Stimulated activated CD8-positive, alpha-beta memory T cell treated with anti-CD3 and anti-CD28 coated beads, Interleukin-12 subunit alpha, Interleukin-12 subunit beta, amount 100 ng/mL, for 4 hours (primary cell): ENCODE measurements around the gene PMP22.

Experiments
- DNase-seq: peaks from one replicate; pipeline ENCODE4 v3.0.0-alpha.2; 2020; ENCODE audit warnings: low read depth

PMP22 gene

GRCh38 chr17:15274017-15274416, 8.9 kb upstream of the PMP22 start:
- no peak for DNase-seq

GRCh38 chr17:15273141-15273793, 8.1 kb upstream of the PMP22 start:
- no peak for DNase-seq

- no peak for DNase-seq
These were observed 6.6 kb upstream of the PMP22 start for GRCh38 chr17:15271741-15272140.

GRCh38 chr17:15270628-15271381, 5.7 kb upstream of the PMP22 start:
- DNase-seq = no peak

- DNase-seq = no peak
These were observed 4.6 kb upstream of the PMP22 start for GRCh38 chr17:15269780-15270089.

GRCh38 chr17:15269087-15269779, 4.1 kb upstream of the PMP22 start:
- no peak for DNase-seq

GRCh38 chr17:15268461-15268860, 3.3 kb upstream of the PMP22 start:
- DNase-seq = no peak

GRCh38 chr17:15267996-15268395, 2.9 kb upstream of the PMP22 start:
- DNase-seq = no peak

GRCh38 chr17:15266325-15267125, 1.4 kb upstream of the PMP22 start:
- DNase-seq = no peak

GRCh38 chr17:15264542-15264941, 584 bp downstream of the PMP22 start:
- DNase-seq = no peak

- no peak for DNase-seq
These were observed 1.4 kb downstream of the PMP22 start for GRCh38 chr17:15263680-15264079.

- DNase-seq = no peak
These were observed 1.9 kb downstream of the PMP22 start for GRCh38 chr17:15263206-15263579.

GRCh38 chr17:15262291-15263205, 2.6 kb downstream of the PMP22 start:
- no peak for DNase-seq

- DNase-seq = no peak
These were observed 3.3 kb downstream of the PMP22 start for GRCh38 chr17:15261802-15262290.

GRCh38 chr17:15261258-15261801, 3.8 kb downstream of the PMP22 start:
- no peak for DNase-seq

GRCh38 chr17:15260376-15261257, 4.5 kb downstream of the PMP22 start:
- DNase-seq = peak; percentile 8

- no peak for DNase-seq
These were observed 7.2 kb downstream of the PMP22 start for GRCh38 chr17:15257796-15258512.

GRCh38 chr17:15257258-15257788, 7.8 kb downstream of the PMP22 start:
- DNase-seq = peak; percentile 6

GRCh38 chr17:15256689-15257088, 8.4 kb downstream of the PMP22 start:
- DNase-seq = no peak
